Fibroblast of lung (primary cell): ENCODE results near the gene ARMC8. TPM values are rescaled to one million over a fixed set of nuclear protein-coding genes. Genes with fewer than 3 reads are reported as not detected.

Source experiments
- DNase-seq, 2 donors: peaks; one replicate each; pipeline versions ENCODE4 v3.0.0 to v3.0.0-alpha.2; 2010; ENCODE audit warnings: low read depth in 2 of 2
- H2AFZ ChIP-seq: 2 replicates; pipeline ENCODE4 v1.5.1; 2012; ENCODE audit warnings: low read length, control low read depth, inconsistent platforms
- H3K27ac ChIP-seq: 2 replicates; pipeline ENCODE4 v1.5.1; 2011; ENCODE audit warnings: low read length, control low read depth; ENCODE audit not compliant: insufficient read depth
- H3K27me3 ChIP-seq: 2 replicates; pipeline ENCODE4 v1.5.1; 2011; ENCODE audit warnings: mild to moderate bottlenecking, low read length; ENCODE audit not compliant: control insufficient read depth, insufficient read depth
- H3K36me3 ChIP-seq: 2 replicates; pipeline ENCODE4 v1.5.1; 2011; ENCODE audit warnings: low read length; ENCODE audit not compliant: control insufficient read depth, insufficient read depth
- H3K4me1 ChIP-seq: 2 replicates; pipeline ENCODE4 v1.5.1; 2011; ENCODE audit warnings: low read length; ENCODE audit not compliant: control insufficient read depth, insufficient read depth; ENCODE audit errors: extremely low read depth
- H3K4me2 ChIP-seq: 2 replicates; pipeline ENCODE4 v1.5.1; 2011; ENCODE audit warnings: low read length, control low read depth; ENCODE audit not compliant: insufficient read depth; ENCODE audit errors: extremely low read depth
- H3K4me3 ChIP-seq, 4 experiments: fragments of 200-600 bp in 1 of 4; sonication (generic) in 1 of 4; replicated peaks in 1 of 4; 2 replicates each; pipeline ENCODE4 v1.5.1; 2011 to 2016; ENCODE audit warnings: low read length in 4 of 4, low read depth in 3 of 4, mild to moderate bottlenecking in 3 of 4, control low read depth in 2 of 4, inconsistent platforms in 1 of 4, mixed read lengths in 1 of 4; ENCODE audit not compliant: insufficient read depth in 1 of 4; ENCODE audit errors: control extremely low read depth in 1 of 4
- H3K79me2 ChIP-seq: 2 replicates; pipeline ENCODE4 v1.5.1; 2012; ENCODE audit warnings: mild to moderate bottlenecking, low read length, inconsistent platforms; ENCODE audit not compliant: control insufficient read depth, insufficient read depth
- H3K9ac ChIP-seq: 2 replicates; pipeline ENCODE4 v1.5.1; 2011; ENCODE audit warnings: mild to moderate bottlenecking, low read length, control low read depth; ENCODE audit not compliant: insufficient read depth
- H3K9me3 ChIP-seq: 2 replicates; pipeline ENCODE4 v1.5.1; 2012; ENCODE audit warnings: low read depth, low read length; ENCODE audit not compliant: control insufficient read depth, insufficient read depth
- H4K20me1 ChIP-seq: 2 replicates; pipeline ENCODE4 v1.5.1; 2011; ENCODE audit warnings: low read length; ENCODE audit not compliant: control insufficient read depth, insufficient read depth; ENCODE audit errors: extremely low read depth
- CTCF ChIP-seq, 2 donors: IDR thresholded peaks in 1 of 2; conservative IDR thresholded peaks in 1 of 2; 1 replicate in 1 of 2; 2 replicates in 1 of 2; pipeline ENCODE4 v1.5.1; 2011 to 2012; ENCODE audit warnings: low read length in 2 of 2, control low read depth in 1 of 2, inconsistent platforms in 1 of 2, low read depth in 1 of 2, mild to moderate bottlenecking in 1 of 2
- EZH2 ChIP-seq: IDR thresholded peaks from 2 replicates; pipeline ENCODE4 v1.5.1; 2012; ENCODE audit warnings: low read length, control low read depth, mild to moderate bottlenecking; ENCODE audit errors: missing control alignments
- polyA plus RNA-seq, 2 donors: library from polyadenylated mRNA; depleted of rRNA in 1 of 2; stranded (reverse) in 1 of 2; unstranded in 1 of 2; fragments of >200 nt; gene quantifications; 2 replicates each; pipeline ENCODE4 v1.2.1, GENCODE V29; 2011 to 2012; ENCODE audit warnings: missing spikeins in 1 of 2
- total RNA-seq: library from RNA; depleted of rRNA; stranded (reverse); fragments of >200 nt; gene quantifications from 2 replicates; pipeline ENCODE4 v1.2.1, GENCODE V29; 2014

Gene ARMC8
- total and polyA plus RNA-seq, 2 donors (not counting 1 experiment from before 2014, with no cell fraction given): 44.7 to 45.9 TPM

- no peak for DNase-seq
- no peak overlapping the region for H3K4me2 ChIP-seq
- no peaks in the 10 kb centered on the region for H3K79me2 ChIP-seq
- H3K27me3 ChIP-seq: peaks cover 2% of the 10 kb centered on the region
- no peak for TF ChIP-seq CTCF (conservative IDR thresholded peaks at IDR 0.05 in 1 of 2, IDR thresholded peaks at IDR 0.05 in 1 of 2; ENCODE audit: low read depth in 1 of 2, low read length in 2 of 2)
- TF ChIP-seq EZH2: no peak
- H4K20me1 ChIP-seq: no peaks in the 10 kb centered on the region
- H3K36me3 ChIP-seq: no peaks in the 10 kb centered on the region
- H3K9me3 ChIP-seq: no peaks in the 10 kb centered on the region
- H3K4me3 ChIP-seq: no peak overlapping the region
- H3K27ac ChIP-seq: no peak overlapping the region
- no peaks in the 10 kb centered on the region for H3K4me1 ChIP-seq
- no peak overlapping the region for H2AFZ ChIP-seq
- H3K9ac ChIP-seq: no peak overlapping the region
Measured at GRCh38 chr3:138340511-138340910, 153.4 kb downstream of the ARMC8 start.

- H3K9me3 ChIP-seq: no peaks in the 10 kb centered on the region
- H3K4me3 ChIP-seq: no peak overlapping the region
- H2AFZ ChIP-seq: no peak overlapping the region
- H3K36me3 ChIP-seq: no peaks in the 10 kb centered on the region
- no peak overlapping the region for H3K4me2 ChIP-seq
- no peak for DNase-seq
- H3K27ac ChIP-seq: no peak overlapping the region
- no peak overlapping the region for H3K9ac ChIP-seq
- peaks cover 2% of the 10 kb centered on the region for H3K27me3 ChIP-seq
- TF ChIP-seq CTCF (conservative IDR thresholded peaks at IDR 0.05 in 1 of 2, IDR thresholded peaks at IDR 0.05 in 1 of 2; ENCODE audit: low read depth in 1 of 2, low read length in 2 of 2): no peak
- TF ChIP-seq EZH2: no peak
- no peaks in the 10 kb centered on the region for H3K79me2 ChIP-seq
- H4K20me1 ChIP-seq: no peaks in the 10 kb centered on the region
- H3K4me1 ChIP-seq: peaks cover 2% of the 10 kb centered on the region
Measured at GRCh38 chr3:138344754-138345153, 157.7 kb downstream of the ARMC8 start.

Other genes starting within 250 kb of the ARMC8 start
- not detected in 2 replicates for gene CLDN18, start 177.1 kb upstream of the ARMC8 start, total RNA-seq
- gene CLDN18, start 177.1 kb upstream of the ARMC8 start, polyA plus RNA-seq: not detected in 2 replicates
- 16.9 and 22.6 TPM in 2 replicates for gene DZIP1L, start 71.7 kb upstream of the ARMC8 start, total RNA-seq
- 5.2 and 8.9 TPM in 2 replicates for gene DZIP1L, start 71.7 kb upstream of the ARMC8 start, polyA plus RNA-seq
- not detected in 2 replicates for gene A4GNT, start 54.9 kb upstream of the ARMC8 start, total RNA-seq
- not detected in 2 replicates for gene A4GNT, start 54.9 kb upstream of the ARMC8 start, polyA plus RNA-seq
- 19.7 and 21.6 TPM in 2 replicates for gene DBR1, start 12.4 kb upstream of the ARMC8 start, total RNA-seq
- 16.2 and 18.2 TPM in 2 replicates for gene DBR1, start 12.4 kb upstream of the ARMC8 start, polyA plus RNA-seq
- not detected in 2 replicates for gene NME9, start 142.6 kb downstream of the ARMC8 start, total RNA-seq
- not detected in 2 replicates for gene NME9, start 142.6 kb downstream of the ARMC8 start, polyA plus RNA-seq
- gene MRAS, start 161.3 kb downstream of the ARMC8 start, total RNA-seq: 48.0 and 73.0 TPM in 2 replicates
- gene MRAS, start 161.3 kb downstream of the ARMC8 start, polyA plus RNA-seq: 35.3 and 43.2 TPM in 2 replicates
- gene ESYT3, start 247.3 kb downstream of the ARMC8 start, total RNA-seq: 0.17 and 0.51 TPM in 2 replicates
- gene ESYT3, start 247.3 kb downstream of the ARMC8 start, polyA plus RNA-seq: 0.11 TPM in 1 of 2 replicates, not detected in the other